Astrocyte of the hippocampus (primary cell): ENCODE measurements around the gene HK1.
"Not testable (repeated sequence)": the region's sequence is repeated elsewhere in the genome, so short reads cannot be mapped to it uniquely, and the experiment has no call there.

Source experiments
- DNase-seq: peaks from one replicate; pipeline ENCODE4 v3.0.0; 2011; ENCODE audit warnings: low read depth, low spot score

Gene HK1

GRCh38 chr10:69278446-69278963 lies at the start of gene HK1:
TSS of gene HK1 (plus strand) at chr10:69278496.
- DNase-seq: peak; percentile 94

GRCh38 chr10:69229616-69229916 lies 48.7 kb upstream of the HK1 start:
- no peak for DNase-seq

- no peak for DNase-seq
These were observed 48.2 kb upstream of the HK1 start for GRCh38 chr10:69230128-69230527.

GRCh38 chr10:69232252-69232651 lies 46.0 kb upstream of the HK1 start:
- DNase-seq: peak; percentile 85

- DNase-seq: peak; percentile 24
These were observed 45.4 kb upstream of the HK1 start for GRCh38 chr10:69232736-69233480.

GRCh38 chr10:69234447-69234846 lies 43.8 kb upstream of the HK1 start:
- DNase-seq: no peak

- peak; percentile 89 for DNase-seq
These were observed 40.7 kb upstream of the HK1 start for GRCh38 chr10:69237528-69238159.

- DNase-seq: no peak
These were observed 39.2 kb upstream of the HK1 start for GRCh38 chr10:69239136-69239535.

GRCh38 chr10:69239816-69240434 lies 38.4 kb upstream of the HK1 start:
- peak; percentile 32 for DNase-seq

- no peak for DNase-seq
These were observed 37.8 kb upstream of the HK1 start for GRCh38 chr10:69240455-69240854.

GRCh38 chr10:69241575-69241974 lies 36.7 kb upstream of the HK1 start:
- peak; percentile 54 for DNase-seq

GRCh38 chr10:69242040-69242851 lies 36.0 kb upstream of the HK1 start:
- peak; percentile 55 for DNase-seq

- peak; percentile 75 for DNase-seq
These were observed 35.5 kb upstream of the HK1 start for GRCh38 chr10:69242852-69243212.

- no peak for DNase-seq
These were observed 34.5 kb upstream of the HK1 start for GRCh38 chr10:69243817-69244216.

GRCh38 chr10:69246036-69246435 lies 32.3 kb upstream of the HK1 start:
- DNase-seq: no peak

GRCh38 chr10:69246581-69247312 lies 31.5 kb upstream of the HK1 start:
- DNase-seq: no peak

GRCh38 chr10:69247313-69247710 lies 31.0 kb upstream of the HK1 start:
- no peak for DNase-seq

- no peak for DNase-seq
These were observed 30.1 kb upstream of the HK1 start for GRCh38 chr10:69248117-69248730.

- DNase-seq: no peak
These were observed 28.3 kb upstream of the HK1 start for GRCh38 chr10:69250041-69250440.

- not testable (repeated sequence) for DNase-seq
These were observed 26.9 kb upstream of the HK1 start for GRCh38 chr10:69251417-69251816.

- no peak for DNase-seq
These were observed 25.1 kb upstream of the HK1 start for GRCh38 chr10:69253171-69253570.
